ENCODE data around the gene GNS. TPM values are rescaled to one million over a fixed set of nuclear protein-coding genes. Genes with fewer than 3 reads are reported as not detected.

The GNS gene
- total and polyA plus RNA-seq, 4 donors: 27.8 to 78.6 (median 57.4) TPM

GRCh38 chr12:64707926-64708325 is 51.3 kb downstream of the GNS start:
- no peak overlapping the region for H3K4me3 ChIP-seq (ENCODE audit: low read depth in 1 of 3, low read length in 3 of 3)
- H3K9ac ChIP-seq (ENCODE audit: low read depth in 1 of 2, low read length in 2 of 2): no peak overlapping the region
- no peak overlapping the region for H3K27ac ChIP-seq (ENCODE audit: low read depth in 1 of 2, low read length in 2 of 2)
- no peaks in the 10 kb centered on the region for H3K9me3 ChIP-seq (ENCODE audit: control insufficient read depth in 4 of 4, low read length in 3 of 4)
- H3K4me1 ChIP-seq (ENCODE audit: control insufficient read depth in 4 of 4, insufficient read depth in 4 of 4, low read length in 3 of 4): no peaks in the 10 kb centered on the region
- WGBS: 97% methylated on average over 2 of the region's 2 CpGs
- H3K27me3 ChIP-seq (ENCODE audit: control insufficient read depth in 4 of 4, insufficient read depth in 4 of 4, low read length in 3 of 4): no peaks in the 10 kb centered on the region
- H3K36me3 ChIP-seq (ENCODE audit: control insufficient read depth in 4 of 4, insufficient read depth in 3 of 4, low read depth in 1 of 4, low read length in 3 of 4): peaks cover 0 to 2% (median 0%) of the 10 kb centered on the region in 4 donors
- DNase-seq (ENCODE audit: low spot score): no peak
- TF ChIP-seq, protein P1, sequence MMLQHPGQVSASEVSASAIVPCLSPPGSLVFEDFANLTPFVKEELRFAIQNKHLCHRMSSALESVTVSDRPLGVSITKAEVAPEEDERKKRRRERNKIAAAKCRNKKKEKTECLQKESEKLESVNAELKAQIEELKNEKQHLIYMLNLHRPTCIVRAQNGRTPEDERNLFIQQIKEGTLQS (IDR thresholded peaks at IDR 0.05): no peak
- TF ChIP-seq RXRA (IDR thresholded peaks at IDR 0.05) (no peak), FOXA2 (IDR thresholded peaks at IDR 0.05) (no peak), ZBTB33 (IDR thresholded peaks at IDR 0.05) (no peak), NR2F2 (IDR thresholded peaks at IDR 0.05) (no peak), RAD21 (IDR thresholded peaks at IDR 0.05) (no peak), TAF1 (conservative IDR thresholded peaks at IDR 0.05) (no peak), FOXA1 (IDR thresholded peaks at IDR 0.05) (no peak), JUND (IDR thresholded peaks at IDR 0.05) (no peak)
- TF ChIP-seq, protein P2, sequence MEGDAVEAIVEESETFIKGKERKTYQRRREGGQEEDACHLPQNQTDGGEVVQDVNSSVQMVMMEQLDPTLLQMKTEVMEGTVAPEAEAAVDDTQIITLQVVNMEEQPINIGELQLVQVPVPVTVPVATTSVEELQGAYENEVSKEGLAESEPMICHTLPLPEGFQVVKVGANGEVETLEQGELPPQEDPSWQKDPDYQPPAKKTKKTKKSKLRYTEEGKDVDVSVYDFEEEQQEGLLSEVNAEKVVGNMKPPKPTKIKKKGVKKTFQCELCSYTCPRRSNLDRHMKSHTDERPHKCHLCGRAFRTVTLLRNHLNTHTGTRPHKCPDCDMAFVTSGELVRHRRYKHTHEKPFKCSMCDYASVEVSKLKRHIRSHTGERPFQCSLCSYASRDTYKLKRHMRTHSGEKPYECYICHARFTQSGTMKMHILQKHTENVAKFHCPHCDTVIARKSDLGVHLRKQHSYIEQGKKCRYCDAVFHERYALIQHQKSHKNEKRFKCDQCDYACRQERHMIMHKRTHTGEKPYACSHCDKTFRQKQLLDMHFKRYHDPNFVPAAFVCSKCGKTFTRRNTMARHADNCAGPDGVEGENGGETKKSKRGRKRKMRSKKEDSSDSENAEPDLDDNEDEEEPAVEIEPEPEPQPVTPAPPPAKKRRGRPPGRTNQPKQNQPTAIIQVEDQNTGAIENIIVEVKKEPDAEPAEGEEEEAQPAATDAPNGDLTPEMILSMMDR (IDR thresholded peaks at IDR 0.05; ENCODE audit: low read depth, low read length, missing input control): no peak

DNA sequence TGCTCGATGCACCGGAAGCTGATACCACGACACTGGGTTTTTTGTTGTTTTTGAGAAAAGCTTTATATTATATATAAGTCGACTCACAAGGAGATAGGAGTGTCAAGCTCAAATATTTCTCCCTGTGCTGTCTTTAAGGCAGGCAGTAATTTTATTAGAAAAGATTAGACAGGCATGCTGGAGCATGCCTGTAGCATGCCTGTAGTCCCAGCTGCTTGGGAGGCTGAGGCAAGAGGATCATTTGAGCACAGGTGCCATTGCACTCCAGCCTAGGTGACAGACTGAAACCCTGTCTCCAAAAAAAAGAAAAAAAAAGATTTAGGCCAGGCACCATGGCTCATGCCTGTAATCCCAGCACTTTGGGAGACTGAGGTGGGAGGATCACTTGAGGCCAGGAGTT is 51.8 kb downstream of the GNS start:
- H3K36me3 ChIP-seq (ENCODE audit: control insufficient read depth in 4 of 4, insufficient read depth in 3 of 4, low read depth in 1 of 4, low read length in 3 of 4): no peaks in the 10 kb centered on the region
- H3K9me3 ChIP-seq (ENCODE audit: control insufficient read depth in 4 of 4, low read length in 3 of 4): no peaks in the 10 kb centered on the region
- H3K4me3 ChIP-seq (ENCODE audit: low read depth in 1 of 3, low read length in 3 of 3): no peak overlapping the region
- no peaks in the 10 kb centered on the region for H3K27me3 ChIP-seq (ENCODE audit: control insufficient read depth in 4 of 4, insufficient read depth in 4 of 4, low read length in 3 of 4)
- H3K9ac ChIP-seq (ENCODE audit: low read depth in 1 of 2, low read length in 2 of 2): no peak overlapping the region
- TF ChIP-seq RAD21 (IDR thresholded peaks at IDR 0.05) (no peak), GABPA (IDR thresholded peaks at IDR 0.05 in 1 of 2, conservative IDR thresholded peaks at IDR 0.05 in 1 of 2) (no peak), YY1 (IDR thresholded peaks at IDR 0.05) (no peak), HNF4G (IDR thresholded peaks at IDR 0.05) (no peak)
- TF ChIP-seq, protein P3, sequence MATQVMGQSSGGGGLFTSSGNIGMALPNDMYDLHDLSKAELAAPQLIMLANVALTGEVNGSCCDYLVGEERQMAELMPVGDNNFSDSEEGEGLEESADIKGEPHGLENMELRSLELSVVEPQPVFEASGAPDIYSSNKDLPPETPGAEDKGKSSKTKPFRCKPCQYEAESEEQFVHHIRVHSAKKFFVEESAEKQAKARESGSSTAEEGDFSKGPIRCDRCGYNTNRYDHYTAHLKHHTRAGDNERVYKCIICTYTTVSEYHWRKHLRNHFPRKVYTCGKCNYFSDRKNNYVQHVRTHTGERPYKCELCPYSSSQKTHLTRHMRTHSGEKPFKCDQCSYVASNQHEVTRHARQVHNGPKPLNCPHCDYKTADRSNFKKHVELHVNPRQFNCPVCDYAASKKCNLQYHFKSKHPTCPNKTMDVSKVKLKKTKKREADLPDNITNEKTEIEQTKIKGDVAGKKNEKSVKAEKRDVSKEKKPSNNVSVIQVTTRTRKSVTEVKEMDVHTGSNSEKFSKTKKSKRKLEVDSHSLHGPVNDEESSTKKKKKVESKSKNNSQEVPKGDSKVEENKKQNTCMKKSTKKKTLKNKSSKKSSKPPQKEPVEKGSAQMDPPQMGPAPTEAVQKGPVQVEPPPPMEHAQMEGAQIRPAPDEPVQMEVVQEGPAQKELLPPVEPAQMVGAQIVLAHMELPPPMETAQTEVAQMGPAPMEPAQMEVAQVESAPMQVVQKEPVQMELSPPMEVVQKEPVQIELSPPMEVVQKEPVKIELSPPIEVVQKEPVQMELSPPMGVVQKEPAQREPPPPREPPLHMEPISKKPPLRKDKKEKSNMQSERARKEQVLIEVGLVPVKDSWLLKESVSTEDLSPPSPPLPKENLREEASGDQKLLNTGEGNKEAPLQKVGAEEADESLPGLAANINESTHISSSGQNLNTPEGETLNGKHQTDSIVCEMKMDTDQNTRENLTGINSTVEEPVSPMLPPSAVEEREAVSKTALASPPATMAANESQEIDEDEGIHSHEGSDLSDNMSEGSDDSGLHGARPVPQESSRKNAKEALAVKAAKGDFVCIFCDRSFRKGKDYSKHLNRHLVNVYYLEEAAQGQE (IDR thresholded peaks at IDR 0.05): no peak
- no peak overlapping the region for H3K27ac ChIP-seq (ENCODE audit: low read depth in 1 of 2, low read length in 2 of 2)
- 97% methylated on average over 4 of the region's 4 CpGs for WGBS
- H3K4me1 ChIP-seq (ENCODE audit: control insufficient read depth in 4 of 4, insufficient read depth in 4 of 4, low read length in 3 of 4): no peaks in the 10 kb centered on the region
- no peak for DNase-seq (ENCODE audit: low spot score)

Data from liver (tissue), 9 donors.